HCT116 (cell line): ENCODE results near the gene PRSS2. TPM values are rescaled to one million over a fixed set of nuclear protein-coding genes. Genes with fewer than 3 reads are reported as not detected.

ENCODE experiments used
- ATAC-seq: fragments of 200-7000 bp; cut with Tn5 transposase; 2 replicates; pipeline ENCODE4 v1.9.1; 2020; ENCODE audit warnings: mild to moderate bottlenecking, moderate library complexity
- BruUV-seq: library from RNA; stranded (reverse); fragments of 400-500 nt; replicated peaks from 2 replicates; lab custom pipeline; 2021; lab: Mats Ljungman, UMichigan
- CTCF ChIA-PET: fragments of 300-600 bp; sonication (Branson Sonifier 250); formaldehyde crosslinking; loops from one replicate; lab custom pipeline; 2021; ENCODE audit warnings: antibody characterized with exemption; lab: Charles Lee
- POLR2A ChIA-PET: fragments of 300-600, 350-600 bp; sonication (Branson Sonifier 250); formaldehyde crosslinking; loops from one replicate; lab custom pipeline; 2021; ENCODE audit warnings: antibody characterized with exemption; lab: Charles Lee
- RAD21 ChIA-PET, 2 experiments: fragments of 300-600 bp; sonication (Branson Sonifier 250); formaldehyde crosslinking; loops; one replicate each; lab custom pipeline; 2023; ENCODE audit warnings: low total read pairs in 2 of 2; ENCODE audit not compliant: uncharacterized antibody in 2 of 2, unreplicated experiment in 2 of 2, low non-redundant PET in 1 of 2; lab: Charles Lee
- DNase-seq: peaks from one replicate; pipeline ENCODE4 v3.0.0-alpha.2; 2010; ENCODE audit warnings: low read depth, low spot score
- H2AFZ ChIP-seq: fragments of 200-600 bp; shearing (Covaris generic), sonication (generic); 2 replicates; pipeline ENCODE4 v1.6.1; 2017; ENCODE audit warnings: low read depth, mixed run types, mixed read lengths, antibody characterized with exemption, low read length; ENCODE audit not compliant: poor library complexity, severe bottlenecking
- H3K27ac ChIP-seq: 2 replicates; pipeline ENCODE4 v1.5.1; 2012; ENCODE audit warnings: low read depth, low read length
- H3K27me3 ChIP-seq: fragments of 200-600 bp; sonication (generic); 2 replicates; pipeline ENCODE4 v1.6.1; 2016; ENCODE audit warnings: mixed run types, low read length, mixed read lengths; ENCODE audit not compliant: insufficient read depth
- H3K36me3 ChIP-seq, 2 experiments: fragments of 200-500 bp in 1 of 2; fragments of 200-600 bp in 1 of 2; sonication (Bioruptor generic) in 1 of 2; sonication (generic) in 1 of 2; 2 replicates each; pipeline versions ENCODE4 v1.5.1 to v1.6.1; 2014 to 2016; ENCODE audit warnings: low read length in 2 of 2, inconsistent platforms in 1 of 2, mixed read lengths in 1 of 2, mixed run types in 1 of 2; ENCODE audit not compliant: insufficient read depth in 2 of 2, control insufficient read depth in 1 of 2
- H3K4me1 ChIP-seq, 2 experiments: fragments of 200-600 bp in 1 of 2; sonication (generic) in 1 of 2; 2 replicates each; pipeline versions ENCODE4 v1.5.1 to v1.6.1; 2012 to 2017; ENCODE audit warnings: low read length in 2 of 2, inconsistent platforms in 1 of 2, mild to moderate bottlenecking in 1 of 2, mixed read lengths in 1 of 2, mixed run types in 1 of 2, moderate library complexity in 1 of 2; ENCODE audit not compliant: insufficient read depth in 2 of 2, control insufficient read depth in 1 of 2
- H3K4me2 ChIP-seq: fragments of 200-600 bp; sonication (generic); 2 replicates; pipeline ENCODE4 v1.6.1; 2017; ENCODE audit warnings: mixed run types, low read length, mixed read lengths
- H3K4me3 ChIP-seq, 2 experiments: fragments of 200-600 bp in 1 of 2; sonication (generic) in 1 of 2; replicated peaks in 1 of 2; 2 replicates each; pipeline ENCODE4 v1.5.1; 2011 to 2016; ENCODE audit warnings: low read length in 2 of 2, control low read depth in 1 of 2, low read depth in 1 of 2, mild to moderate bottlenecking in 1 of 2, mixed read lengths in 1 of 2, mixed run types in 1 of 2
- H3K79me2 ChIP-seq: fragments of 200-600 bp; sonication (generic); 2 replicates; pipeline ENCODE4 v1.6.1; 2017; ENCODE audit warnings: mild to moderate bottlenecking, mixed run types, low read length, moderate library complexity, mixed read lengths; ENCODE audit not compliant: insufficient read depth
- H3K9ac ChIP-seq: fragments of 200-600 bp; sonication (generic); 2 replicates; pipeline ENCODE4 v1.6.1; 2016; ENCODE audit warnings: low read length, mixed read lengths
- H3K9me2 ChIP-seq: fragments of 200-600 bp; sonication (generic), shearing (Covaris generic); 2 replicates; pipeline ENCODE4 v1.6.1; 2017; ENCODE audit warnings: mixed run types, mild to moderate bottlenecking, moderate library complexity; ENCODE audit not compliant: insufficient read depth
- H3K9me3 ChIP-seq, 2 experiments: fragments of 200-500 bp in 1 of 2; fragments of 200-600 bp in 1 of 2; sonication (Bioruptor generic) in 1 of 2; sonication (generic) in 1 of 2; 2 replicates each; pipeline ENCODE4 v1.6.1; 2014 to 2017; ENCODE audit warnings: low read length in 2 of 2, mixed read lengths in 2 of 2, inconsistent platforms in 1 of 2, low read depth in 1 of 2, mild to moderate bottlenecking in 1 of 2, mixed run types in 1 of 2, moderate library complexity in 1 of 2; ENCODE audit not compliant: control insufficient read depth in 1 of 2, insufficient read depth in 1 of 2
- H4K20me1 ChIP-seq: fragments of 200-600 bp; sonication (generic), shearing (Covaris generic); 2 replicates; pipeline ENCODE4 v1.6.1; 2017; ENCODE audit warnings: mixed run types, mild to moderate bottlenecking, moderate library complexity; ENCODE audit not compliant: insufficient read depth
- ATF3 ChIP-seq: IDR thresholded peaks from 2 replicates; pipeline ENCODE4 v1.6.1; 2012
- CEBPB ChIP-seq: IDR thresholded peaks from 2 replicates; pipeline ENCODE4 v1.6.1; 2012; ENCODE audit warnings: low read depth
- EGR1 ChIP-seq: IDR thresholded peaks from 2 replicates; pipeline ENCODE4 v1.6.1; 2012; ENCODE audit warnings: low read depth
- EZH2phosphoT487 ChIP-seq: fragments of 200-600 bp; IDR thresholded peaks from 2 replicates; pipeline ENCODE4 v1.6.1; 2018; ENCODE audit warnings: antibody characterized with exemption, borderline replicate concordance
- FOSL1 ChIP-seq: IDR thresholded peaks from 2 replicates; pipeline ENCODE4 v1.6.1; 2012; ENCODE audit warnings: low read depth
- POLR2A ChIP-seq: IDR thresholded peaks from 2 replicates; pipeline ENCODE4 v1.7.0; 2011; ENCODE audit warnings: borderline replicate concordance; ENCODE audit not compliant: insufficient read depth, insufficient read length; ENCODE audit errors: extremely low read depth
- SRF ChIP-seq: IDR thresholded peaks from 2 replicates; pipeline ENCODE4 v1.6.1; 2012; ENCODE audit warnings: low read depth
- TCF7L2 ChIP-seq: IDR thresholded peaks from 2 replicates; pipeline ENCODE4 v1.7.0; 2011; ENCODE audit warnings: borderline replicate concordance, inconsistent platforms; ENCODE audit not compliant: insufficient read depth, insufficient read length; ENCODE audit errors: extremely low read depth
- ZBTB33 ChIP-seq: IDR thresholded peaks from 2 replicates; pipeline ENCODE4 v1.6.1; 2011; ENCODE audit warnings: mild to moderate bottlenecking, low read length, moderate library complexity; ENCODE audit not compliant: insufficient replicate concordance; ENCODE audit errors: extremely low read depth
- ZFX ChIP-seq: fragments of 450-650 bp; IDR thresholded peaks from 2 replicates; pipeline ENCODE4 v1.6.1; 2017
- ZNF274 ChIP-seq: fragments of 200-500 bp; sonication (Bioruptor generic); IDR thresholded peaks from 2 replicates; pipeline ENCODE4 v1.6.1; 2014; ENCODE audit warnings: mild to moderate bottlenecking, low read depth, low read length, inconsistent platforms
- intact Hi-C: fragments of 100-400 bp; cut with micrococcal nuclease; formaldehyde crosslinking; loops from 2 replicates; pipeline ENCODE4 v1.10.0; 2022
- total RNA-seq: library from RNA; stranded (reverse); gene quantifications from one replicate; pipeline ENCODE4 v1.2.1, GENCODE V29; 2021; ENCODE audit not compliant: unreplicated experiment

The PRSS2 gene
- total RNA-seq, 1 experiment from 2014 or later = 36.8 TPM

GRCh38 chr7:142762104-142762503, 8.7 kb upstream of the PRSS2 start:
- no peak for ATAC-seq
- no peak overlapping the region for H2AFZ ChIP-seq
- TF ChIP-seq ZNF274 = no peak
- TF ChIP-seq ZFX = no peak
- intact Hi-C loops = no loop called here
- H3K9me3 ChIP-seq = no peaks in the 10 kb centered on the region
- H3K27me3 ChIP-seq = peaks cover 44% of the 10 kb centered on the region
- no peaks in the 10 kb centered on the region for H3K79me2 ChIP-seq
- H3K36me3 ChIP-seq = no peaks in the 10 kb centered on the region
- DNase-seq = no peak
- H3K9me2 ChIP-seq = no peaks in the 10 kb centered on the region
- no TSS peak for BruUV-seq
- H4K20me1 ChIP-seq = no peaks in the 10 kb centered on the region
- no peak overlapping the region for H3K9ac ChIP-seq
- CTCF ChIA-PET = interaction anchor here (2.0 kb wide), 1 partner anchor 21 kb away, joined by 9 read pairs; no protein-coding TSS in a partner anchor
- H3K27ac ChIP-seq = no peak overlapping the region
- H3K4me2 ChIP-seq = no peak overlapping the region
- POLR2A ChIA-PET = no interaction called here
- no peak overlapping the region for H3K4me3 ChIP-seq
- RAD21 ChIA-PET = no interaction called here
- no peaks in the 10 kb centered on the region for H3K4me1 ChIP-seq

DNA sequence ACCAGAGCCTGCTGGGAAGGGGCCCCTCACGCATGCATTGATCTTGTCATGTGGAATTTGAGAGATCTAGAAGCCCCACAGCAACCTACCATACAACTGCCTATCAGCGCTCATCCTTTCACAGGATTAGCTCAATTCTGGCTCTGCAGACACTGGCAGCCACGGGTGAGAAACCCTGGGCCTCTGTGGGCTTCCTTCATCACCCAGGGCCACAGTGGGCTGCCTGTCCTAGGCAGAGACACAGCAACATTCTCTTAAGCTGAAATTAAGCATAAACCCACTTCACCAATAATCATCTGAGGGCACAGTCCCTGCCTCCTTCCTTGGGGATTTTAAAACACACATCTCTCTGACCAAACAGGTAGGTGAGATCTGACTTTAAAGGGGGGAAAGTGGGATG, 3.3 kb upstream of the PRSS2 start:
- intact Hi-C loops = no loop called here
- no peaks in the 10 kb centered on the region for H3K36me3 ChIP-seq
- ATAC-seq = no peak
- DNase-seq = no peak
- no TSS peak for BruUV-seq
- no peaks in the 10 kb centered on the region for H3K9me3 ChIP-seq
- H3K4me2 ChIP-seq = no peak overlapping the region
- H3K27ac ChIP-seq = no peak overlapping the region
- H3K4me3 ChIP-seq = no peak overlapping the region
- ChIA-PET RAD21 (no interaction called here), POLR2A (no interaction called here), CTCF (interaction anchor here (1.6 kb wide), 1 partner anchor 16 kb away, joined by 4 read pairs; no protein-coding TSS in a partner anchor)
- H3K9ac ChIP-seq = no peak overlapping the region
- no peaks in the 10 kb centered on the region for H3K79me2 ChIP-seq
- TF ChIP-seq ZFX (no peak), EZH2phosphoT487 (no peak), SRF (no peak), EGR1 (no peak), FOSL1 (no peak), CEBPB (no peak), ZBTB33 (no peak), ATF3 (no peak), TCF7L2 (no peak), POLR2A (no peak)
- H3K4me1 ChIP-seq = no peaks in the 10 kb centered on the region
- no peaks in the 10 kb centered on the region for H3K9me2 ChIP-seq
- H3K27me3 ChIP-seq = peaks cover 54% of the 10 kb centered on the region
- no peaks in the 10 kb centered on the region for H4K20me1 ChIP-seq
- H2AFZ ChIP-seq = no peak overlapping the region
